ENCODE results near the gene TPD52L3. TPM values are rescaled to one million over a fixed set of nuclear protein-coding genes. Genes with fewer than 3 reads are reported as not detected.

TPD52L3 gene
- polyA plus RNA-seq (ENCODE audit: insufficient read length in 4 of 4): not detected

DNA sequence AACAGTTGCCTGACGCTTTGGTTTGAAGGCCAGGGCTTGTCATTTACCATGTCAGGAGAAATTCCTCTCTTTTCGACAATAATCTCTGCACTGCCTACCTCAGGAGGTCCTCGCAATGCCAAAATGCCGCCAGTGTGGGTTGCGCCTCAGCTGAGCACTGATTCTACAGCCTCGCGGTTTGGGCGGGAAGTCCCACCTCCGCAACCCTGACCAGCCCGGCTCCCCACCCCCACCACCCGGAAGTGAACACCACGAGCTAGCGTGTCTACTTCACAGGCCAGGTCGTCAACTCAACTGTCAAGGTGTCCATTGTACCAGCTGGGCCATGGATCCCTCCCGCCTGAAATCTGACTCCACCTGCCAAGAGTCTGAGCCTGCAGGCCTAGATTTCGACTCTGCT, at the start of gene TPD52L3:
Gene TPD52L3 (plus strand): TSS at position 273 of the 400 bp plus-strand sequence. CDS start 221 bp downstream, outside the sequence.
- DNase-seq (ENCODE audit: low read depth in 4 of 4, low spot score in 2 of 4): no peak

DNA sequence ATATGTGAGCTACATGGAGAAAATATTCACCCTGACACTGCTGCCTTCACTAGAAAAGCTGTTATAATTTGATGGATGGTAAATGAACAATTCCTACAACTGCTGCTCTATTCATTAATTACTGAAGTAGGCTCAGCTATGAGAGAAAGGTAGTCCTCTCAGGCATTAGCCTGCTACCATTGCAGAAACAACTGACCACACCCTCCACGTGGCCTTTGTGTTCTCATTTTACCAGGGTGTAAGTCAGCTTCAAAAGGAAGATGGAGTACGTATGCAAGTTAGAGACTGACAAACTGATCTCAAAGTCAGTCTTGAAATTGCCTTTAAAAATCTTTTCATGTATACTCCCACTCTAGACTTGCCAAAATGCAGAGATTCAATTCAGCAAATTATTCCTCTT, 26.3 kb upstream of the TPD52L3 start:
- no peak for DNase-seq (ENCODE audit: low read depth in 4 of 4, low spot score in 2 of 4)

DNA sequence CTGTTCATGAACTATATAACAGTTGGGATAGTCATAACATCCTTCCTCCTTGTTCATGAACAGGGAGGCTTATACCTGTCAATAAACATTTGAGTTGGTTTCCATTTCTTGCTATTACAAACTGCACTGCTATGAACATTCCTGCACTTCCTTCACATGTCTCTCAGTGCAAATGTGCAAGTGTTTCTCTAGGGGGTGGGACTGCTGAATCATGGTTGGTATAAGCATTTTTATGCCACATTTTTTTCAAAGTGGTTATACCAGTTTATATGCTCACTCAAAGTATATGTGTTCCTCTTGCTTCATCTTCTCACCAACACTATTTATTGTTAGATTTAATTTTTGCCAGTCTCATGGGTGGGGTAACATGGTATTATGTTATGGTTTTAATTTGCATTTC, 25.8 kb upstream of the TPD52L3 start:
- no peak for DNase-seq (ENCODE audit: low read depth in 4 of 4, low spot score in 2 of 4)

DNA sequence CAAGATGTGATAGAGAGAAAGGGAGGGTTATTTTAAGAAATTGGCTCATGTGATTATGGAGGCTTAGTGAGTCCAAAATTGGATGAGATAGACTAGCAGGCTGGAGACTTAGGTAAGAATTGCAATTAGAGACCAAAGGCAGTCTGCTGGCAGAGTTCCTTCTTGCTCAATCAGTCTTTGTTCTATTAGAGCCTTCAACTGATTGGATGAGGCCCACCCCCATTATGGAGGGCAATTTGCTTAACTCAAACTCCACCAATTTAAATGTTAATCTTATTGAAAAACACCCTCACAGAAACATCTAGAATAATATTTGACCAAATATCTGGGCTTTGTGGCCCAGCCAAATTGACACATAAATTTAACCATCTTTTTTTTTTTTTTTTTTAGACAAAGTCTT, 23.9 kb upstream of the TPD52L3 start:
- no peak for DNase-seq (ENCODE audit: low read depth in 4 of 4, low spot score in 2 of 4)

DNA sequence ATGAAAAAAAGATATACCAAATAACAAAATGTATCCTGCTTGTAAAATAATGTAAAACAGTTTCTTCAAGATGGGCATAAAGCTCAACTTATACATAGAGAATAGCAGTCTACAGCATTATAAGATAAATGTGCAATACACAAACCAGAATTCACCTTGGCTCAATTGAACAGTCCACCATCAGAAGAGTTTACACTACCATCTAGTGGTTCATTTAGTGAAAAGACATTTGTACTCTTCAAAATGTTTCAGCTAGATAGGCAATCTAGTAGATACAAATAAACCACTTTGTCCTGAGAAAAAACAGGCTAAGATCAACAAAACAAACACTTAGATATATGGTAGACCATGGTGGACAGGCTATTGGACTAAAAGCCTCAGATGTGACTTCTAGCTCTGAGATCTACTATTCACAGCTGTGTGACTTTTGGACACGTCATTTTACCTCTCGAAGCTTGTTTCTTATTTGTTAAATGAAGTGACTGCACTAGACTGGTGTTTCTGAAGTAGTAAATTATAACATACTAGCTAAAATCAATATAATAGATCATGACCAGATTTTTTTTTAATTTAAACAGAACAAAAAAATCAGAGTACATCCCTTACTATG, 22.1 kb upstream of the TPD52L3 start:
- DNase-seq (ENCODE audit: low read depth in 4 of 4, low spot score in 2 of 4): peak in 1 of 4 donors; percentile 31

DNA sequence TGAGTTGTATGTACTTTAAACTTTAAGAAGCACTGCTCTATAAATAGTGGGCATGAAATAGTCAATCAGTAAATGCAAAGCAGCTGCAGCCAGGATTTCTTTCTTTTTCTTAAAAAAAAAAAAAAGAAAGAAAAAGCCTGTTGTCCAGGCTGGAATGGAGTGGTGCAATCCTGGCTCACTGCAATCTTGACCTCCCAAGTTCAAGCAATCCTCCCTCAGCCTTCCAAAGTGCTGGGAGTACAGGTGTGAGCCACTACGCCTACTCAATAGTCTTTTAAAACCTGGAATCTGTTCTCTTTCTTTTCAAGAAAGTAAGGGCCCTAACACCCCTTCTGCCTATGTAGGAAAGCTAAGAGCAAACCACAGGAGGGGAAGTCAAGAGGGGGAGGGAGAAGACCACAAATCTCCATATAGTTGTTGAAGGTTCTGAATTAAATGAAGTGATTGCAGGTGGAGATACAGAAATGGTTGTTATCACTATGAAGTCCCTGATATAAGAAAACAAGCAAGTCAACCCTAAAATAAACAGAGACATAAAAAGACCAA, 20.6 kb upstream of the TPD52L3 start:
- DNase-seq (ENCODE audit: low read depth in 4 of 4, low spot score in 2 of 4): no peak

DNA sequence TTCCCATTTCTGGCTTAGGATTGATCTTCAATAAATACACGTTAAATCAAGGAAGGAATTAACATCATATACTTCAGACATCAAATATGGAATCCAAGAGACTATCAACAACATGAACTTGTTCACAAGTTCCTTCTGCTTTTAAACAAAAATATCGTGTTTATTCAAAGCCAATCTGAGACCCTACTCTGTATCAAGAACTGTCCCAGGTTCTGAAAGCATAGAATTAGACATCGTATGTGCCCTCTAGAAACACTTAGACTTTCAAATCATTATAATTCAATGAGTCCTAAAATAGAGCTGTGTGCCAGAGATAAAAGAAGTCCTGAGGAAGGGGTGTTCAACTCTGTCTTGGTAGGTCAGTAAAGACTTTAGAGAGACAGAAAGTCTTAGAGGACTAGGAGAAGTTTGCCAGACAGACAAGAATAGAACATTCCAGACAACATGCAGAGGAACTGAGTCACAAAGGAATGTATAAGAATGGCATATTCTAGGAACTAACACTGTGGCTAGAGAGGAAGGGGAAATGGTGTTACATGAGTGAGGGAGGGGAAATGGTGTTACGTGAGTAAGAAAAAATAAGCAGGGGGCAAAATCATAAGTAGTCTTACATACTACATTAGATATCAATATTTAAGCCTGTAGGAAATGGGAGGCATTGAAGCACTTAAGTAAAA, 2.9 kb downstream of the TPD52L3 start:
- DNase-seq (ENCODE audit: low read depth in 4 of 4, low spot score in 2 of 4): no peak

DNA sequence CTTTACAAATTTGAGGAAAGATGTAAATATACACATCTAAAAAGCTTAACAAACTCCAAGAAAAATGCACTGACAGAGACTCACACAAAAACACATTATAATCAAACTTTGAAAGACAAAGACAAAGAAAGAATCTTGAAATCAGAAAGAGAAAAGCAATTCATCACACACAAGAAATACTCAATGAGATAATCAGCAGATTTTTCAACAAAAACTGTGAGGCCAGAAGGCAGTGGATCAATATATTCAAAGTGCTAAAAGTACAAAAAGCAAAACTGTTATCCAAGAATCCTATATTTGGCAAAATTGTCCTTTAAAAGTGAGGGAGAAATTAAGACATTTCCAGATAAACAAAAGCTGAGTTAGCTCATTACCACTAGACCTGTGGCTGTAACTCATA, 6.1 kb downstream of the TPD52L3 start:
- DNase-seq (ENCODE audit: low read depth in 4 of 4, low spot score in 2 of 4): no peak

DNA sequence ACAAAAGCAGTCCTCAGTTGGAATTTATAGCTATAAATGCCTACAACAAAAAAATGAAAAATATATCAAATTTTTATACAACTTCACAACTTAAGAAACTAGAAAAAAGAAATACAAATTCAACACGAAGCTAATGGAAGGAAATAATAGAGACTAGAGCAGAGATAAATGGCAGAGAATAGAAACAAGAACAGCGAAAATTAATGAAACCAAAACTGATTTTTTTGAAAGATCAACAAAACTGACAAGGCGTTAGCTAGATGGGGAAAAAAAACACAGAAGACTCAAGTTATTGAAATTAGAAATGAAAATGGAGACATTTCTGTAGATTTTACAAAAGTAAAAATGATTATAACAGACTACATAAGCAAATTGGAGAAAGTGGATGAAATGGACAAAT, 20.6 kb downstream of the TPD52L3 start:
- no peak for DNase-seq (ENCODE audit: low read depth in 4 of 4, low spot score in 2 of 4)

DNA sequence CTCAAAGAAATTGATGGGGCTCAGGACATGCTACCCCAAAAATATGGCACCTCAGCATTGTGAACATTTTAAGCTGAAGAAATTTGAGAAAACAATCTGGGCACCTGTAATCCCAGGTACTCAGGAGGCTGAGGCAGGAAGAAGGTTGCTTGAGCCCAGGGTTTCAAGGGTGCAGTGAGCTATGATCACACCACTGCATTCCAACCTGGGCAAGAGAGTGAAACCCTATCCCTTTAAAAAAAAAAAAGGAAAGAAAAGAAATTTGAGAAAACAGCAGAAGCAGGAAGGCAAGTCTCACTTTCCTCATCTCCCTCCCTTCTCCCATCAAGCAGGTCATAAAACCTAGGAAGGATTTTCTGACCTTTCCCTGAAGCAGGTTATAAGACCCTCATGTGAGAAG, 23.6 kb downstream of the TPD52L3 start:
- DNase-seq (ENCODE audit: low read depth in 4 of 4, low spot score in 2 of 4): no peak

DNA sequence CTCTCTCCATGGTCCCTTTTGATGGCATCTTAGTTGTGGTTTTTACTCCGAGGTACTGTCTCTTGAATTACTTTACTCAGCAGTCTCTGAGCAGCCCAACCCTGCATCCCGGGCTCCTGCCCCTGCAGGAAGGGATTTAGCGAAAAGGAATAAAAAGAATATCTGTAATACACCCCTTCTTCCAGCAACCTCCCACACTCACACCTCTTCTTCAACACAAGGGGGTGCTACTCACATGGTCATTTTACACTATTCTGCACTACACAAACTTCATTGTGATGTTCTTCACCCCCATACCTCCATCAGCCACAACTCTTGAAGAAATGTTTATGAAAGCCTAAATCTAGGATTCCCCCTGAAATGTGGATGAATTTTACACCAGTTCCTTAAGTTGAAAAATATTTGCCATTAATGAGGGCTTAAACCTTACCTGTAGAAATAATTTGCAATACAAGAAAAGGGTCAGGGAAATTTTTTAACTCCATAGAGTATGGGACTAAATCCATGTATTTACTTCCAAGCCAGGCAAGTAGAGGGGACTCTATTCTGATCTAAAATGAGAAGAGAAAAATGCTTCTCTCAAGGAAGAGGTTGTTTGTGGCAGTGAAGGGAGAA, 26.0 kb downstream of the TPD52L3 start:
- DNase-seq (ENCODE audit: low read depth in 4 of 4, low spot score in 2 of 4): no peak

DNA sequence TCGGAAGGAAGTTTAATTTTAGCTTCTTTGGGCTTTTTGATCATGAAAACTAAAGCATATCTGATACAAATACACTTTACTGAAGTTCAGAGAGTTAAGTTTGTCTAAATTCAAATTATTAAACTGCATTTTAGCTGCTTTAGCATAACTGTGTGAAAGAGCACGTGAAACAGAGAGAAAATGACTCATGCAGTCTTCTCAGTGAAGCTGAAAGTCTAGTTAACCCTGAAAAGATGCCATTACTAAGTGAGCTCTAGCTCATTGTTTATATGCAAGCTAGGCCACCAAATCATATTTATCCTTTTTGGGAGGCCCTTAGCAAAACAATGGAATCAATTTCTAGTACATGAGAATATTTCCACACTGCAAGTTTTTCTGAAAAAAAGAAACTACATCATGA, 27.6 kb downstream of the TPD52L3 start:
- no peak for DNase-seq (ENCODE audit: low read depth in 4 of 4, low spot score in 2 of 4)

DNA sequence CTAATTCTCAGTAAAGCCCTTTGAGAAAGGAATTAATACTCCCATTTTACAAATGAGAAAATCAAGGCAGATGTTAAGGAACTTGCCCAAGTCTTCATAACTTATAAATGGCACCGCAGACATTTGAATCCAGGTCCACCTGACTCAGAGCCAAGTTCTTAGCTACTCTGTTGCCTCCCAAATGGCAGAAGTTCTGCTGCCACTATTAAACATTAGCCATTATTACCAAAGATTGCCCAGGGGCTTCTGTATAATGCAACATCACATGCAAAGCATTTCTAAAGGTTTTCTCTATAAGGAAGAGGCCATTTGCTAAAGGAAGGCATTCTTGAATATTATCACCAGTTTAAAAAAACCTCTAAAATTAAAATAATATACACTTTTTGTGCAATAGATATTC, 28.3 kb downstream of the TPD52L3 start:
- no peak for DNase-seq (ENCODE audit: low read depth in 4 of 4, low spot score in 2 of 4)

DNA sequence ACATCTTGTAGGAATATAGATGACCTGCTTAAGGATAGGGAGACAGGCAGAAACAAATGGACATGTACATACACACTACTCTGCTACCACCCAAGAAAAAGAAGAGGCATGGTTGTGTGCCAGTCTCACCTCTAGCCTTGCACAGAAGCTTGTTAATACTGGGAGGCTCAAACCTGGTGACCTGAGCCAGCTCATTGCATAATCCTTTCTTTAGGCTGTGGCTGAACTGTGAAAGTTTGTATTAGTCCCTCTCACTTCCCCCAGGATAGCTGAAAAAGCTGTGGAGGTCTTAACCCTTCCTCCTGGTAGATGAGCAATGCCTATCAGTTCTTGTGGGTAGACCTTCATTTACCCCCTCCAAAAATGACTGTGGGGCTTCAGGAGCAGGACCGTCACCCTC, 28.7 kb downstream of the TPD52L3 start:
- no peak for DNase-seq (ENCODE audit: low read depth in 4 of 4, low spot score in 2 of 4)

DNA sequence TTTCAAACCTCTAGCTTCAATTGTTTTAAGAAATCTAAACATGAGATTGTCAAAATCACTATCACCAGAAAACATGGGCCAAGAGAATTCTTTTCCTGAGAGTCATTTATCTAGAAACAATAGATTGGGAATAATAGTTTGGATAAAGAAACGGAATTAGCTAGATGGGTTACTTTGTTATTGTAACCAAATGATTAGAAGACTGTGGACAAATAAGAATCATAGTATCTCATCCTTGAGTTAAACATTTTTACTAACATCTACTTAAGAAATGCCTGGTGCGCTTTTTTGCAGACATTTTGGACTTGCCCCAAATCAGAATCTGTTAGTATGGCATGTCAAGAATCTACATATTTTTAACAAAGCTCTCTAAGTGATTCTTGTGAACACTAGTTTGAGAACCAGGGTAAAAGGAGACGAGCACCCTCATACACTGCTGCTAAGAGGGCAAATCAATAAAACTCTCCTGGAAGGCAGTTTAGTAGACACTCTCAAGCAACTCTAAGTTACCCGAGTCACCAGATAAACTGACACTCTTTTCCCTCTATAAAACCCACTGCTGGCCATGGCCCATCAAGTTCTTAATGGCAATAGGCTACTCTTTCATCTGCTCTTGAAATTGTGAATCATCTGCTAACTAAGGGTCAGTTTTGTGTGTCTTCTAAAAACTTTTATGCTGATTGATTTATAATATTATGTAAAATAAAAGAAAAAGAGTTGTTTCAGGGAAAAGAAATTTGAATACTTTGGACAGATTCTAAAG, 39.1 kb downstream of the TPD52L3 start:
- no peak for DNase-seq (ENCODE audit: low read depth in 4 of 4, low spot score in 2 of 4)

DNA sequence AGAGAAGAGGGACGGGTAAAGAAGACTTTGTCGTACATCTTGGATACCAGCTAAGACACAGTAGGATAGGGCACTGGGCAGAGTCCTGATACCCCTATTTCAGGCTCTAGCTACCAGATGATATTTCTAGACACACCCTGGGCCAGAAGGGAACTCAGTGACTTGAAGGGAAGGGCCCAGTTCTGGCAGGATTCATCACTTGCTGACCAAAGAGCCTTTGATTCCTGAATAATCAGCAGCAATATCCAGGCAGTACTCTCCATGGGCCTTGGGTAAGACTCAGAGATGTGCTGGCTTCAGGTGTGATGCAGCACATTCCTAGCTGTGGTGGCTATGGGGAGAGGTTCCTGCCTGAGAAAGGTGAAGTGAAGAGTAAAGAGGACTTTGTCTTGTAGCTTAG, 40.7 kb downstream of the TPD52L3 start:
- no peak for DNase-seq (ENCODE audit: low read depth in 4 of 4, low spot score in 2 of 4)

Other genes starting within 250 kb of the TPD52L3 start
- 10 to 100 TPM in 1 of 4 donors, 1 to 10 TPM in 3; 6.1 to 14.1 (median 8.1) TPM for gene IL33, start 112.6 kb upstream of the TPD52L3 start, polyA plus RNA-seq (ENCODE audit: insufficient read length in 4 of 4)
- 10 to 100 TPM; 55.0 to 82.6 (median 70.4) TPM for gene UHRF2, start 84.8 kb downstream of the TPD52L3 start, polyA plus RNA-seq (ENCODE audit: insufficient read length in 4 of 4)